GM23338 (cell line): Measurements from ENCODE around the gene DOCK3.

Source experiments
- CTCF ChIP-seq, 2 experiments: fragments of 200-600 bp in 1 of 2; sonication (generic) in 1 of 2; conservative IDR thresholded peaks; 2 replicates each; pipeline versions ENCODE4 v1.5.1 to v1.6.1; 2016 to 2017; ENCODE audit warnings: antibody characterized with exemption in 2 of 2, low read depth in 2 of 2, mild to moderate bottlenecking in 2 of 2, moderate library complexity in 1 of 2
- EZH2 ChIP-seq: fragments of 200-600 bp; sonication (generic); IDR thresholded peaks from one replicate; pipeline ENCODE4 v1.8.0; 2017; ENCODE audit warnings: antibody characterized with exemption, mild to moderate bottlenecking, low read depth; ENCODE audit not compliant: unreplicated experiment
- EZH2phosphoT487 ChIP-seq: fragments of 200-600 bp; sonication (generic); IDR thresholded peaks from one replicate; pipeline ENCODE4 v1.8.1; 2018; ENCODE audit warnings: antibody characterized with exemption; ENCODE audit not compliant: unreplicated experiment
- POLR2AphosphoS5 ChIP-seq: IDR thresholded peaks from 2 replicates; pipeline ENCODE4 v1.6.1; 2016; ENCODE audit warnings: antibody characterized with exemption, low read depth
- REST ChIP-seq: IDR thresholded peaks from one replicate; pipeline ENCODE4 v1.6.1; 2018; ENCODE audit warnings: antibody characterized with exemption; ENCODE audit not compliant: unreplicated experiment

- no peak for TF ChIP-seq CTCF (conservative IDR thresholded peaks at IDR 0.05; ENCODE audit: low read depth in 2 of 2)
- TF ChIP-seq POLR2AphosphoS5: no peak
- no peak for TF ChIP-seq REST
- TF ChIP-seq EZH2: no peak
- TF ChIP-seq EZH2phosphoT487: no peak
Observed at GRCh38 chr3:51122944-51123343, 448.2 kb downstream of the DOCK3 start.
